GM19238 (cell line): ENCODE data around the gene DCUN1D3.
A peak's percentile ranks its signal among the peaks of the same experiment; 100 is the strongest.

Source experiments
- DNase-seq: peaks from one replicate; pipeline ENCODE4 v3.0.0; 2011; ENCODE audit warnings: low spot score; ENCODE audit not compliant: insufficient read length

The DCUN1D3 gene

DNA sequence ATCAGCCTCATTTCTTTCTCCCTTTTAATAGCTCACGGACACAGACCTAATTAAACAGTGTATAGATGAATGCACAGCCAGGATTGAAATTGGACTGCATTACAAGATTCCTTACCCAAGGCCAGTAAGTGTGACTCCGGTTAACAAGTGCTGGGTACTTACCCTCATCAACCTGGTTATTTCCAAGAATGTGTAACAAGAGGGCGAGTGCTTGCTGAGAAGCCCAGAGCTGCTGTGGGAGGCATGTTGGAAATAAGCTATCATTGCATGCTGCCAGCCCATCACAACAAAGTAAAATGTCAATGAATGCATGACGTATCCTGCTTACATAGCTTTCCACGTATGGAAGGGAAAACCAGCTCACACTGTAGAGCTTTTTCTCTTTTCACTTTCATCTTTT, 19.9 kb upstream of the DCUN1D3 start:
- DNase-seq = no peak

DNA sequence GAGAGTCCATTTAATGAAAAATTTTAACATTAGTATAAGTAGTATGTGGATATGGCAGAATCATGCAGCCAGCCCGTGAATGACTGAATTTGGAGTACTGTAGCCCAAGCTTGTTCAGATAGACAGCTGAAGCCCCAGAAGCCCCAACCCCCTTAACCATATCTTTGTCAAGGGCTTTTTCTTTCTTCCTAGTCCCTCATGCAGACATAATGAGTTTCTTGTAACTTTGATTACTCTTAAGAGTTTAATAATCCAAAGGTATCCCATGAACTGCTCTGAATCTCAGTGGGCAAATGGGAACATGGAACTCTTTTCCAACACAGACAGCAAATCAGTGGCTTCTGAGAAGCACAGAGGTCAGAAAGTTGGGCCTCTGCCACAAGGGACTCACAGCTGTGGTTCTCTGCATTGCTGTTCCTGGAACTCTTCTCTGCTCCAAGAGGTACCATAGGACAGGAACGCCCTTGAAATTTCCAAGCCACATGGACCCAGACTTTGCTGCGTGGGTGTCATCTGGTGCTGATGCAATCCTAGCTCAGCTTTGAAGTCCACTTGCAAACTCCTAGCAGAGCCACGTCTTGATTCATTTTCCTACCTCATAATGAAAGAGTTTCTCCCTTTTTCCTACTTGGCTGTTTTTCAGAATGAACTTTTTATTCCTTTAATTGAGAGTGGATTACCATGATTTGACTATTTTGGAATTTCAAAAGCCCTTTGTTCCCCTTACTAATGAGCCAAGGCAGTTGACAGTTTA, 18.5 kb upstream of the DCUN1D3 start:
- DNase-seq = no peak

DNA sequence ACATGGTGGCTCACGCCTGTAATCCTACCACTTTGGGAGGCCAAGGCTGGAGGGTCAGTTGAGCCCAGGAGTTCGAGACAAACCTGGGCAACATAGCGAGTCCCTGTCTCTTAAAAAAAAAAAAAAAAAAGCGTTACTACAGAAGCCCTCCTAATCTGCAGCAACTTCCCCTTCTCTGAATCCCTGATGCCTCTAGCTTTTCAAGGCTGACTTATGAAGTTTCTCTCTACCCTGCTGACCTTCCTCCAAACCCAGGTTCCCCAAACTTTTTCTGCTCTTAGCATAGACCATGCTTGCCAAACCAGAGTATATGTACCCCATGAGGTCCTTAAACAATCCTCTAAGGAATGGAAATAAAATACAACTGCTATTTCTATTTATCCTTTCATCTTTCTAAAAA, 16.8 kb upstream of the DCUN1D3 start:
- no peak for DNase-seq

DNA sequence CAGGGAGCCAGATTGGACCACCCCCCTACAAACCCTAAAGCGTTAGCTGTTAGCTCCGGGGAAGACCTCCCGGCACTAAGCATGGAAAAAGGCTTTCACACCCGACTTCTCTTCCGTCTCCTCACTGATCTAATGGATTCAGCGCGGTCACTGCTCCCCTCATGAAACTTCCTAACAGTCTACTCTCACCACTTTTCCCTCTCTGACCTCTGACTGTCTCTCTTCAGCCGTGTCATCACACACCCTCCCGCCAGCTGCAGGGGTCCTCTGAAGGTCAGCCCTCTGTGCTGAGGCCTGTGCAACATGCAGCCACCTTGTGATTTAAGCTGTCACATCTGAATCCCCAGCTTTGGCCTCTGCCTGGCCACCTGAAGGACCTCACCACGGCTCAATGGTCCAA, 16.1 kb upstream of the DCUN1D3 start:
- no peak for DNase-seq

DNA sequence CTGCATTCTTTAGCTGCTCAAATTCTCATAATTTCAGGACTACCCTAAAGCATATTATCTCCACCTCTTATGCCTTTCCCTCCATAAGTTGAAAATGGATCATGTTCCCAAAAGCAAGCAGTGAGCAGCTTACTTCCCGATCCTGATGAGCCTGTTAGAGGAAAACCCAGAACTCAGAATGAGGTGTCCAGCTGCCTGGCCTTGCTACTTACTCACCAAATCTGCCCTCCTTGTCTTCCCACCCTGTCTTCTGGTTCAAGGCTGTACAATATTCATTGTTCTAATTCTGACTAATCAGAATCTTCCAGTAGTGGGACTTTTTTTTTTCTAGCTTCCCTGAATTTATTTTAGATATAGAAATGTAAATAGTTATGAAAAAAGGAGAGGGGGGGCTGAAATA, 11.2 kb upstream of the DCUN1D3 start:
- DNase-seq = no peak

DNA sequence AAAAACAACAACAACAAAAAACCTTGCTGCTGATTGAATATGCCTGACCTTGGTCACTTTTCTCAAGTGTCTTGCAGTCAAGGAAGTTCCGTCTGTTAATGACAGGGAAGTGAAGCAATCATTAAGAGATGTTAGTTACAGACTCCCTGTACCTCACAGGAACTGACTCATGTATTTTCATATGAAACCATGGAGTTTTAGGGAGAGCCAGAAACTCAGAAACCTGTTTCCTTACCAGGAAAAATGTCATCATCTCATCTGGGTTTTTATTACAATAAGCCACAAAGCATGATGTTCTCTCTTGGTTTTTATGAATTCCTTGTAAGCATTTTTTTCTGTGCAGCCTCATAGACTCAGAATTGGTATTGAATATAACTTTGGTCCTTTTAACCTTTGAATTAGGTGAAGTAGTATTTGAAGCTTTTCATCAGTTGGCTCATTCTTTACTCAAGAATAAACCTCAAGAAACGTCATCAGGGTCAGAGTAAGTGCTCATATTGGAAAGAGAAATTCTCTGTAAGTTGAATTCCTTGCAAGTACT, 10.7 kb upstream of the DCUN1D3 start:
- no peak for DNase-seq

DNA sequence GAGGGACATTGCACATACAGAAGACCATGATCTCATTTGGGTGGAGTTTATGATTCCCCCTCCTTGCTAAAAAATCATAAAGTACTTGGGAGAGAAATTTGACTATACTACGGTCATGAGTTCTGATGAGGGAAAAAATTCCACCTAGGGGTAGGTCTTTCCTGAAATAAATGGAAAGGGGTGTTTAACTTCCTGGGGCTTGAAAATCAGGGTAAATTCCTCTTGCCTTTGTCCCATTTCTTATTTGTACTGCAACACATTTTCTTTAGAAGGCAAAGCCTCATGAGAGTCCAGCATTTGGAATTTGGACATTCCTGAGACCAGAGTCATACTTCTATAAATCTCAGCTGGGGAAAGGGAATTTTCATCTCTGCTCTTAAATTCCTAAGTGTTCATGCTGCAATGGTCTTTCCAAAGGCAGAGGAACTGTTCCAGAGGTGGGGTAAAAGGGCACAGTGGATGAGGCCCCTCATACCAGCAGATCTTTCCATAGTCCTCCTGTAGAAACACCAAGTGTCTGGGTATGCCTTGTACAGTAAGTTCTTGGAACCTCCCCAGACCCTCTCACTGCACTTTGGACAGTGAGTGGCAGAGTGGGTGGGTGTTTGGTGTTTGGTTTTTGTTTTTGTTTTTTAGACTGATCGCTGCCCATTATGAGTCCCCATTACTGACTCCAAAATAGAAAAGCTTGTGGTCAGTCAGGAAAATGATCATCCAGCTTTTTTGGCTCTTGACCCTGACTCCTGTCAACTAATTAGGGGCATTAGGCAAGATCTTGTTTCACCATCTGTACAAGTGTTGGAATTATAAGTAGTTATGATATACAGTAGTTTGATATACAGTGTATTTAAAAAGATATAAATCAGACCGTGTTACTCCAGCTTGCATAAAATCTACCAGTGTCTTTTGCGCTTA, 6.4 kb upstream of the DCUN1D3 start:
- DNase-seq = no peak

DNA sequence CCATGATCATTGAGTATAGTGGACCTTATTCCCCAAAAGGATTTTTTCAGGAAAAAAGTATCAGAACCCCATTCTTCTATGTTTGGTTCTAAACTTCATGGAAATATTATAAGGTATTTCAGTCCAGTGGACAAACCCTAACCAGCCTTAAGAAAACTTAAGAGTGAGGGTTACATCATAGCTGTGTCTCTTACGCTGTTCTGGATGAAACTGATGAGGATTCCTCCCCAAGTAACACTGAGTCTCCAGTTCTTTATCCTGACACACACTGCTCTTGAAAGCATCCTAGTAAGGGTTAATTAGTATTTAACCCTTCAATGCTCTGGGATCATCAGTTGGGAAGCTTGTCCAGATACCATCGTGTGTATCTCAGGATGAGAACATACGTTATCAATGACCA, 5.4 kb upstream of the DCUN1D3 start:
- no peak for DNase-seq

DNA sequence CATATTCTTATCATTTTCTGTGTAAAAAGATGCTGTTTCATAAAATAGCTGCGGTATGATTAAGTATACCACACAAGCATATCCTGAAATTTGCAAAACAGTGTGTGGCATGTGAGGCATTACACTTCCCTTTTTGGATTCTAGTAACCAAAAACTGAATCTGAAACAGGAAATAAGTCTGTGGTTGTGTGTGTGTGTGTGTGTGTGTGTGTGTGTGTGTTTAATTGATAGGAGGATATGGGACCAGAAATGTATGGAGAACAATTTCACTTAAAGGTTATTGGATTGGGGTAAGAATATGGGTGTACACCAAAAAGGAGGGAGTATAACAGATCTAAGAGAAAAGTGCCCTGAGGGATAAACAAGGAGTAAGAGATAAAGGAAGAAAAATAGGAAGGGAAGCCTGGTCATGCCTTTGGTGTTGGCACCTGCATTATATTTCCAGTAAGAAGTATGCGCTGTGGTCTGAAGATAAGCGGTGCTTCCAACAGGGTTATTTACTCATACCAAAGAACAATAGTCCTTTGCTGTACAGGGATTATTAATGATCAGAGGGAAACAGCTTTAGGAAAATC, 4.4 kb upstream of the DCUN1D3 start:
- peak; percentile 26 for DNase-seq

DNA sequence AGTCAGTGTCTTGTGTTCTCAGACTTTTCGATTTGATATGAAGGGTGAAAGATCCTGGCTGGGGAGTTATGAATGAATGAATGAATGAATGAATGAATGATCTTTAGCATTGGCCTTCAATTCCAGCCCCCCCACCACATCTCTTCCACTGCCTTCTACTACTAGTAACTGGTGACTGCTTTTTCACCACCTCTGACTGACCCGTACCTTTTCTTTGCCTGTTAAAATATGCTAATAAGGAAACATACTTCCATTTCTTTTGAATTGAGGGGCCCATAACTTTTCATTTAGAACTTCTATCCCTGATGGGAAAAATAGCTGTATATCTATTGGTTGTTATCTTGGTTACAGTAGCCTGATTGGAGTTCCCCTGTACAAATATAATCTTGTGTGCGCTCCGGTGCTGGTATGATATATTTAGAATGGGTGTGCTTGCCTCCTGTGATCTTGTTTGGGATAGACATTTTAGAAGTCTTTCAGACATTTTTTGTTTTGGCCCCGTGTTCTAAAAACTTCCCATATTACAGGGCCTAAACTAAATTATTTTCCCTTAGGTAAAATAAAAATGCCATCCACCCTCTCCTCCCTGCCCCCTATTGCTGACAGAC, 3.8 kb upstream of the DCUN1D3 start:
- DNase-seq = no peak

DNA sequence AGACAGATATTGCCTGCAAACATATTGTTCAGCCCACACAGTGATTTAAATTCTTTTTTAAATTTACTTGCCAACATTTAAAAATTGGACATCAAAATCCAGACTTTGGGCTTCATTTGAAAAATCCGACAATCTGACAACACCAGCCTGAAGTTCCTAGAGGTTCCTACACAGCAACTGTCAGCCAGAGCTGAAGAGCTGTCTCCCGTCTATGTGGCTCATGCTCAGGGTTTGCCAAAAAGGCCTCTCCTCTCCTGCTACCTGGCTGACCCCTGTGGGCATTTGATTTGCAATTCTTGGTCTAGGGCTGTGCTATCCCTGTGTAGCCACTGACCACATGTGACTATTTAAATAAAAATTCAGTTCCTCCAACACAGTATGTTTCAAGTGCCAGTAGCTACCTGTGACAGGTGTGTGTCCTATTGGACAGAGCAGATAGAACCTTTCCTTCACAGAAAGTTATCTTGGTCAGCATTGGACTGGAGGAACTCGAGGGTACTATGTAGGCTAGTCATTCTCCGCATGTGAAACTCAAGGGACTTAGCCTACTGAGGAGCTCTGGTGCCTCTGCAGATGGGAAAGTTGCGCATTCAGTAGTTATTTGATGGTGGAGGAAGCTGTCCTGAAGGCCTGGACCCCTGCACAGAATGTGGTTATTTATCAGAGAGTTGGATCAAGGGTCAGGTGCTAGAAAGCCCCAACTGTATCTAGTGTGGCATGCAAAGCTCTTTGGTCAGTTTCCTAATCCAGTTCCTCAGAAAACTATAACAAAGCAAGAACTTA, 3.1 kb upstream of the DCUN1D3 start:
- DNase-seq = no peak

DNA sequence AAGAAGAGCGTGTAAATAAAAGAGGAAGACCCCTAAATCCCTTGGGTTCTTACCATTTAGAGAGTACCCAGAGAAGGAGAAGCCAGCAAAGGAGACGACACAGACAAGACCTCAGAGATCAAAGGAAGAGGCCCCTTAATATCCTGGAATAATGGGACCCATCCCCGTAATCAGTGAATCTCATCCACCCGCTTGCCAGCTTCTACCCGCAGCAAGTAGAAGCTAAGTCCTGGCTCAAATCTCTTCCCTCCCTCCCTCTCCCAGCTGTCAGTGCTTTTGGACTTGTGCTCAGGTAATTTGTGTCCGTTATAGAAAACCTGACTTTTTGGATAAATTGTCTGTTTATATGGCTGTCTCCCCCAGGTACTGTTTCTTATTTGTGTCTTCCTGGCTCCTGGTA, 2.3 kb upstream of the DCUN1D3 start:
- no peak for DNase-seq

DNA sequence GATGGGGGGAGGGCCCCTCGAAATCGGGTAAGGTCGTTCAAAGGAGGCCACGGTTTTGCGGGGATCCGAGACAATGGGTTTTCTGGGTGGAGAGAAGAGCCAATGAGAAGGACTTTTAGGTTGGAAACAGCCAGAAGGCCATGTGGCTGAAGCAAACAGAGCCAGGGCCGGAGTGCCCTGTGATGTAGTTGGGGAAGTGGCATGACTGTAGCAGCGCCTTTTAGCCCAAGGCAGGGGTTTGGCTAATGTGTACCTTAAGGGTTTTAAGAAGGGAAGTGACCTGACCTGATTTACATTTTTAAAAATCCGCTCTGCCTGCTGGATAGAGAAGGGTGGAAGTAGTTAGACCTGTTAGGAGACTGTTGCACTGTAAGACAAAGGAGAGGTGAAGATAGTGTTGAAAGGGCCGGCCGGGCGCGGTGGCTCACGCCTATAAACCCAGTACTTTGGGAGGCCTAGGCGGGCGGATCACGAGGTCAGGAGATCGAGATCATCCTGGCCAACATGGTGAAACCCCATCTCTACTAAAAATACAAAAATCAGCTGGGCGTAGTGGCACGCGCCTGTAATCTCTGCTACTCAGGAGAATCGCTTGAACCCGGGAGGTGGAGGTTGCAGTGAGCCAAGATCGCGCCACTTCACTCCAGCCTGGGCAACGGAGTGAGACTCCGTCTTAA, 1.4 kb upstream of the DCUN1D3 start:
- peak; percentile 19 for DNase-seq

DNA sequence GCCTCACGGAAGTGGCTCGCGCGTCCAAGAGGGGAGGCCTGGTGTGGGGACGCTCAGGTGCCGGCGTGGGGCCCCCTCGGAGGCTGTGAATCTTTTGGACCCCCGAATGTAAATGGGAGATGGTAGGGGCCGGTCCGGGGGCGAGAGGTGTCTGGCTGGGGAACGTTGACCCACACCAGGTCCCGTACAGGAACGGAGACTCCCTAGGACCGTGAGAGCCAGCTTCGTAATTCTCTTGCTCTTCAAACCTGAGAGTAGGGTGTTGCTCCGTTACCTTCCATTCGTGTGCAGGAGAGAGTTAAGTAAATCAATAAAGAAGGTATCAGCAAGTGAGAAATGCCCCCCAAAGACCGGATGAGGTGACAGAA, 894 bp upstream of the DCUN1D3 start:
- no peak for DNase-seq

DNA sequence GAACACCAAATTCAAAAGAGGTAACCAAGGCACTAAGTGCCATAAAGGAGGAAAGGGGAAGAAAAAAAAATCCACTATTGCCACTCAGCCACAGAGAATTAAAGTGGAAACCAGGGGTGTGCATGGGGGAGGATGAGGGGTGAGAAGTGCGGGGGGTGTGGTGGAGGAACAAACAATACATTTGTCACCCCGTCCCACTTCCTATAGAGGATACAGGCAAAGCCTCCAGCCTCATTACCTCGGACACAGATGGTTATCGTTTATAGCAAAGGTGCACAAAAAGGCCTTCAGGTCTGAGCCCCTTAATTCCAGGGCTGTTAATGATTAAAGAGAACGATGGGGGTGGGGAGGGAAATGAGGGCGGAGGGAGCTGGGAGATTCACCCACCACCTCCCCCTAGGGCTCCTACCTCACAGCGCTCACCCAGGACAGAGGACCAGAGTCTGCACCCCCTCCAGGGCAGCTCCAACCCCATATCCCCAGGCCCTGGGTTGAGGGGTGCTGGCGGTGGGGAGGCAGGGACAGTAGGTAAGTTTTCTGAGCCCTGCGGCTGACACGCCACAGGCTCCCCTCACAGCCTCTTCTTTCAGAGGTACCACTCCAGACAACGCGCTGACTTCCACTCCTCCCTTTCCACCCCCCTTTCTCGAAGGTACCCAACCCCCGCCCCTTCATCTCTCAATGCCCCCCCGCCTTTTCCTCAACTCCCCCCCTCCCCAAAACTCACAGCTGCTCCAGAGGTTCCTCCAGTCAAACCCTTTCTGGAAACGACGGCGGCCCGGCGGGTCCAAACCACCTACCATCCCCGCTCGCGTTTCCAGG, 470 bp downstream of the DCUN1D3 start:
- peak; percentile 34 for DNase-seq

DNA sequence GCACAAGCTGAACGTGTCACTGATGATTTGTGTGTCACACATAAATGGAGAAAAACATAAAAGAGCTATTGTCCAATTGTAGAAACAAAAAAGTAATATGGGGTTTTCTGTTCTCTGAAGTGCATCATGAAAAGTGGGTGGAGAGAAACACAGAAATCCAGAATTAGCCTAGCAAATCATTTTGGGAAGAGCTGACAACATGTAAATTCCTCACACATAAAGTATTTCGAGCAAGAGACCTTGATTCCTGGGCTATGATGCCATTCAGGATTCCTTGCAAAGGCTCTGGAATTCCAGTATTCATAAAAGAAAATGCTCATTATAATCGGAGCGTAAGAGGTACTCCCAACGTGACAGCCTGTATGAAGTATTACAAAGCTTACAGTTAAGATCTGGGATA, 1.1 kb downstream of the DCUN1D3 start:
- no peak for DNase-seq

DNA sequence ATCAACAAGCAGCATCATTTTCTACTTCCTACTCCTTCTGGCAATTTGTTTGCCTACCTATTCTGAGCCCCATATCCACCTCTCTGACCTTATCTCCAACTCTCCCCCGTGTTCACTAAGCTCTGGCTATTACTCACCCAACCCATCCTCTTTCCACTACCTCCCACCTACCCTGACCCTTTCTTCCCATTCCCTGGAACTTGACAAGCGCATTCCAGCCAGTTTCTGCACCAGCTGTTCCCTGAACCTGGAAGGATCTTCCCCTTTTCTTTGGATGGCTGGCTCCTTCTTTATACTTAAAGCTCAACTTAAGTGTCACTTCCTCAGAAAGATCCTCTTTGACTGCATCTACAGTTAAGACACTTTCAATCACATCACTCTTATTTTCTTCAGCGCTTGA, 2.2 kb downstream of the DCUN1D3 start:
- DNase-seq = no peak

DNA sequence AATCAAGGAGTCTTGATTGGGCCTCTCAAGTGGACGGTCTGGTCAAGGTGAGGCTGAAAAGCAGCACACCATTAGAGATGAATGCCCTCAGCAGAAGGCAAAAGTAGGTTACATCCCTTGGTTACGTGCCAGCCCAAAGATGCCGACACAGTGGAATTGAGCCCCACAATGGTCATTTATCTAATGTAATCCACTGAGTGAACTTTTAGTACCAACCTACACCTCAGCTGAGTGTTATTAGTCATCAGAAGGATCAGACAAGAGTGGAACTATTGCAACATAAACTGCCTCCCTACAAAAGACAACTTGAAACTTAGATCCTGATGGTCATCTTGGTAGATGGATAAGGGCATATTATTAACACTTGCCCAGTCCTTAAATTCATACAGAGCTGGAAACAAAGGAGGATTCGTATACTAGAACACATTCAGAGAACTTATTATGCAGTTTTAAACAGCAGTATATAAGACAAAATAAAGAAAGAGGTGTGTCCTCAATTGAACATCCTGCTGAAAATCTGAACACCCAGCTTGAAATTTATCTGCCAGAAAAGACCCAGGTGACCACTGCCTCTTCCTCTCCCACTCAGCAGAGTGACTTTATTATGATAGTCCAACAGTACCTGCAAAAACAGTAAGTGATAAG, 2.8 kb downstream of the DCUN1D3 start:
- DNase-seq = no peak

DNA sequence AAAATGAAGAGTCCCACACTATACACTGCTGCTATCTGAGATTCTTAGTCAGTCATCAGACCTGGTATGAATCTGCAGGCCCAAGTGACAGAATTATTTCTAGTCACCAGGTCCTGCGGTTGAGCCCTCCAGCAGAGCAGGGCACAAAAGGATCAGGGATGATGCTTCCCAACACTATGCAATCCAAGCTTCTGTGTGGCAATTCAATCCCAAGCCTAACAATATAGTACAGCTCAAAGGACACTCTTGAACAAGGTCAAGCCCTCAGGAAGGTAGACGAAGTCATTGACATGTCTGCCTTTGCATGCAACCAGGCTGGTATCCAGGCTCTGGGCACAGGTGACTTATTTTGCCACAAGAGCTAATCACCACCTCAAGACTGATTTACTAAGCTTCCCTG, 5.8 kb downstream of the DCUN1D3 start:
- DNase-seq = no peak
